IPS-18c (cell line): Measurements from ENCODE around the gene ZBTB48.

Source experiments
- H3K4me3 ChIP-seq: 2 replicates; pipeline ENCODE4 v1.7.0; 2013; ENCODE audit warnings: low read depth, mild to moderate bottlenecking, low read length, moderate library complexity; ENCODE audit not compliant: insufficient read depth
- H3K9me3 ChIP-seq: one replicate; pipeline ENCODE4 v1.6.1; 2013; ENCODE audit warnings: mild to moderate bottlenecking, low read length, moderate library complexity; ENCODE audit not compliant: control insufficient read depth, insufficient read depth

ZBTB48 gene

DNA sequence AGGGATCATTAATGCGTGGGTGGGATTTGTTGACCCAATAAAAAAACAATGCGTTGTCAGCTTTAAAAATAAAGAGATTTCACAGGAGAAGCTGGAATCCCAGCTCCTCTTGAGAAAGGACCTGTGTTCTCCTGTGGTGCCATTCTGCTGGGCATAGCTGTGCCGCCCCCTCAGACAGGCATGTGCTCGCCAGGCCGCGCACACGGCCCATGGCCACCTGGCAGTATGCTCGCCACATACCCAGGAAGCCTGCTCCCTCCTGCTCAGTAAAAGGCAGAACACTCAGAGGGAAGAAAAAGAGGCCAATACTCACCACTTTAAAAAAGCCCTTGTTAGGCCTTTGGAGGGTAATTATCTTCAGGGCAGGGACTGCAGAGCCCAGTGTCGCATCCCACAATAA lies 58.0 kb downstream of the ZBTB48 start:
- Histone ChIP-seq H3K9me3 (peaks cover 2% of the 10 kb centered on the region), H3K4me3 (no peak overlapping the region)

DNA sequence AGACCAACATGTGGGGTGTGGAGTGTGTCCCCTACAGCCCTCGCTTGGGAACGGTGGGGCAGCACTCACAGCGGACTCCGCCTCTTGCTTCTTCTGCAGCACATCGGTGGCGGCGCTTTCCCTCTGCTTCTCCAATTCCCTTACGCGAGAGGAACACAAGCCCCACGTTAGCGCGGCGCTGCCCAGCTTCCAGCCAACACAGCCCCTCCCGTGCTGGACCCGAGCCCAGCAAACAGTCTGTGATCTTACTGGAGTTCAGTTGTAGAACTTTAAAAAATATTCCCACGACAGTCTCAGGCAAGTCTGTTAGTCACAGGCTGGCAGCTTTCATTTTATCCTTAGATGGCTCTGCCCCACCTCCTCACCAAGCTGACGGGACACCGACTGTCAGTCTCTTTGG lies 58.4 kb downstream of the ZBTB48 start:
- H3K4me3 ChIP-seq: no peak overlapping the region
- H3K9me3 ChIP-seq: peaks cover 2% of the 10 kb centered on the region
